HepG2 (cell line): ENCODE data around the gene CNNM2. TPM values are rescaled to one million over a fixed set of nuclear protein-coding genes. Genes with fewer than 3 reads are reported as not detected.
A peak's percentile ranks its signal among the peaks of the same experiment; 100 is the strongest.

Source experiments
- CENPT ChIP-seq: sonication (generic); formaldehyde crosslinking; IDR thresholded peaks from 2 replicates; pipeline ENCODE4 v1.8.0; 2022; ENCODE audit warnings: low read depth, mild to moderate bottlenecking, moderate library complexity, missing genetic modification reagents
- EEA1 ChIP-seq: sonication (generic); formaldehyde crosslinking; IDR thresholded peaks from 2 replicates; pipeline ENCODE4 v1.5.1; 2020; ENCODE audit warnings: mild to moderate bottlenecking, missing genetic modification reagents, borderline replicate concordance
- ELF4 ChIP-seq: sonication (generic); formaldehyde crosslinking; IDR thresholded peaks from 2 replicates; pipeline ENCODE4 v1.5.0; 2020; ENCODE audit warnings: missing genetic modification reagents, mild to moderate bottlenecking, moderate library complexity, borderline replicate concordance
- FOXK1 ChIP-seq: sonication (generic); formaldehyde crosslinking; IDR thresholded peaks from 2 replicates; pipeline ENCODE4 v1.4.0; 2020; ENCODE audit warnings: low read depth, missing genetic modification reagents, borderline replicate concordance
- FOXK2 ChIP-seq: fragments of 450-650 bp; IDR thresholded peaks from 2 replicates; pipeline ENCODE4 v1.6.1; 2016
- HNRNPK ChIP-seq: fragments of 200-400 bp; formaldehyde crosslinking; IDR thresholded peaks from 2 replicates; pipeline ENCODE4 v1.6.1; 2018; ENCODE audit warnings: low read length, low read depth, moderate library complexity, mild to moderate bottlenecking; ENCODE audit not compliant: poor library complexity, severe bottlenecking
- HOXA9 ChIP-seq: sonication (generic); formaldehyde crosslinking; IDR thresholded peaks from 2 replicates; pipeline ENCODE4 v1.8.1; 2022; ENCODE audit warnings: missing genetic modification reagents, mild to moderate bottlenecking, moderate library complexity, borderline replicate concordance
- MATR3 ChIP-seq: sonication (generic); formaldehyde crosslinking; IDR thresholded peaks from 2 replicates; pipeline ENCODE4 v1.4.0; 2020; ENCODE audit warnings: missing genetic modification reagents
- NFE2 ChIP-seq: sonication (generic); formaldehyde crosslinking; IDR thresholded peaks from 2 replicates; pipeline ENCODE4 v1.4.0; 2020; ENCODE audit warnings: missing genetic modification reagents
- RELA ChIP-seq: sonication (generic); formaldehyde crosslinking; IDR thresholded peaks from 2 replicates; pipeline ENCODE4 v1.4.0; 2020; ENCODE audit warnings: missing genetic modification reagents
- ZNF549 ChIP-seq: sonication (generic); formaldehyde crosslinking; IDR thresholded peaks from 2 replicates; pipeline ENCODE4 v1.5.0; 2020; ENCODE audit warnings: missing genetic modification reagents
- ZNF644 ChIP-seq: IDR thresholded peaks from 2 replicates; pipeline ENCODE4 v1.6.1; 2016; ENCODE audit warnings: low read depth
- ZNF713 ChIP-seq: sonication (generic); formaldehyde crosslinking; IDR thresholded peaks from 2 replicates; pipeline ENCODE4 v1.4.0; 2020; ENCODE audit warnings: mild to moderate bottlenecking, missing genetic modification reagents
- polyA plus RNA-seq, 8 experiments: library from polyadenylated mRNA; depleted of rRNA in 3 of 8; stranded (reverse) in 7 of 8; unstranded in 1 of 8; fragments of >200 nt; fragmentation: Illumina TruSeq in 4 of 8; extraction: Trizol in 4 of 8; gene quantifications; 2 replicates each; pipeline versions ENCODE4 v1.2.1 to v1.2.3, GENCODE V29; 2011 to 2016; ENCODE audit warnings: low read depth in 4 of 8, missing spikeins in 1 of 8, mixed read lengths in 1 of 8; ENCODE audit not compliant: insufficient read depth in 1 of 8
- total RNA-seq, 5 experiments: library from RNA; depleted of rRNA; stranded (reverse); fragments of >200 nt; fragmentation: Illumina TruSeq; extraction: Trizol; gene quantifications; 2 replicates each; pipeline ENCODE4 v1.2.3, GENCODE V29; 2016; ENCODE audit warnings: low read depth in 1 of 5
- TF ChIP-seq, protein P1 (sequence below): sonication (generic); formaldehyde crosslinking; IDR thresholded peaks from 2 replicates; pipeline ENCODE4 v1.8.0; 2023; ENCODE audit warnings: mild to moderate bottlenecking, missing genetic modification reagents
- TF ChIP-seq, protein P2 (sequence below): sonication (generic); formaldehyde crosslinking; IDR thresholded peaks from 2 replicates; pipeline ENCODE4 v1.9.0; 2021; ENCODE audit warnings: missing genetic modification reagents, mild to moderate bottlenecking, borderline replicate concordance
- TF ChIP-seq, protein P3 (sequence below): sonication (generic); formaldehyde crosslinking; IDR thresholded peaks from 2 replicates; pipeline ENCODE4 v1.8.1; 2023; ENCODE audit warnings: mild to moderate bottlenecking, moderate library complexity, missing genetic modification reagents
- TF ChIP-seq, protein P4 (sequence below): sonication (generic); formaldehyde crosslinking; IDR thresholded peaks from 2 replicates; pipeline ENCODE4 v1.4.0; 2020; ENCODE audit warnings: missing genetic modification reagents
- TF ChIP-seq, protein P5 (sequence below): sonication (generic); formaldehyde crosslinking; IDR thresholded peaks from 2 replicates; pipeline ENCODE4 v1.5.0; 2020; ENCODE audit warnings: missing genetic modification reagents

CNNM2 gene
- total and polyA plus RNA-seq, 2 of the 13 experiments (the other 11 are each of a cell fraction or from before 2014, with no cell fraction given) = 7.1 to 9.0 TPM

DNA sequence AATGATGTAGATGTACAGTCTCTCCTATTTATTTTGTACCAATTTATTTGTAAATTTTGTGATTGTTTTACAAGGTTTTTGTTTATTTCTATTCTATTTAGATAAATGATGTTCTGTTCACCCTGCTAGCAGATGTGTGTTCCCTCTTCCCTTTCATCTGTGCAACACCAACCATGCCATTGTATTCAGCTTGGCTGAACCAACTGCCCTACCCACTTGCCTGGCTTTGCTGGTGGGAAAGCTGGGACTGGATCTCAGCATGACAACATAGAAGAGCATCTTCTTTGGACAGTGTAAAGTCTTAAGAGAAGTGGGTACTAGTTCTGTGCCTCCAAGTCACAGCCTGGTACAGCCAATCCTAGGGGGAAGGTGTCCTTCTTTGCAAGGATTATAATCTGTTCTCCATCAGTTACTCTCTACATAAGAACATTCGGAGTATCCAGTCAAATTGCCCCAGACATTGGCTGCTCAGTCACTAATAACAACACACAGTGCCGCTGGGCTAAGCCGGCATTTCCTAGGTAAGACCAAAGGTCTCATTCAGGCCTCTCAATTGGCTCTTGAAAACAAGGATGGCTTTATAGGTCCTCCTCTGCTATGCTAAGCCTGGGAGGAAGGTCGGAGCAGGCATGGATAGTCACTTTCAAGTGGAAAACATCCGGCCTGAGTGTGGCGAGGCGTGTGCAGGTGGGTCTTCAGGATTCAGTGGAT lies 165.3 kb downstream of the CNNM2 start (continued):
- TF ChIP-seq ZNF549 (CRISPR knock-in tag) (no peak), NFE2 (CRISPR knock-in tag) (no peak), CENPT (no peak), ZNF713 (CRISPR knock-in tag) (no peak), FOXK1 (no peak; the same call in 1 of the 2 replicates), MATR3 (no peak), ZNF644 (CRISPR knock-in tag) (peak; percentile 42; the same call in 1 of the 2 replicates), RELA (CRISPR knock-in tag) (no peak), HOXA9 (no peak), FOXK2 (no peak), HNRNPK (no peak), ELF4 (CRISPR knock-in tag) (no peak), EEA1 (no peak)
- TF ChIP-seq, protein P1, sequence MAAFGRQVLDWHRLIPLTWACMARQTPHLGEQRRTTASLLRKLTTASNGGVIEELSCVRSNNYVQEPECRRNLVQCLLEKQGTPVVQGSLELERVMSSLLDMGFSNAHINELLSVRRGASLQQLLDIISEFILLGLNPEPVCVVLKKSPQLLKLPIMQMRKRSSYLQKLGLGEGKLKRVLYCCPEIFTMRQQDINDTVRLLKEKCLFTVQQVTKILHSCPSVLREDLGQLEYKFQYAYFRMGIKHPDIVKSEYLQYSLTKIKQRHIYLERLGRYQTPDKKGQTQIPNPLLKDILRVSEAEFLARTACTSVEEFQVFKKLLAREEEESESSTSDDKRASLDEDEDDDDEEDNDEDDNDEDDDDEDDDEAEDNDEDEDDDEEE = no peak
- TF ChIP-seq, protein P2, sequence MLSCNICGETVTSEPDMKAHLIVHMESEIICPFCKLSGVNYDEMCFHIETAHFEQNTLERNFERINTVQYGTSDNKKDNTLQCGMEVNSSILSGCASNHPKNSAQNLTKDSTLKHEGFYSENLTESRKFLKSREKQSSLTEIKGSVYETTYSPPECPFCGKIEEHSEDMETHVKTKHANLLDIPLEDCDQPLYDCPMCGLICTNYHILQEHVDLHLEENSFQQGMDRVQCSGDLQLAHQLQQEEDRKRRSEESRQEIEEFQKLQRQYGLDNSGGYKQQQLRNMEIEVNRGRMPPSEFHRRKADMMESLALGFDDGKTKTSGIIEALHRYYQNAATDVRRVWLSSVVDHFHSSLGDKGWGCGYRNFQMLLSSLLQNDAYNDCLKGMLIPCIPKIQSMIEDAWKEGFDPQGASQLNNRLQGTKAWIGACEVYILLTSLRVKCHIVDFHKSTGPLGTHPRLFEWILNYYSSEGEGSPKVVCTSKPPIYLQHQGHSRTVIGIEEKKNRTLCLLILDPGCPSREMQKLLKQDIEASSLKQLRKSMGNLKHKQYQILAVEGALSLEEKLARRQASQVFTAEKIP = no peak
- TF ChIP-seq, protein P3, sequence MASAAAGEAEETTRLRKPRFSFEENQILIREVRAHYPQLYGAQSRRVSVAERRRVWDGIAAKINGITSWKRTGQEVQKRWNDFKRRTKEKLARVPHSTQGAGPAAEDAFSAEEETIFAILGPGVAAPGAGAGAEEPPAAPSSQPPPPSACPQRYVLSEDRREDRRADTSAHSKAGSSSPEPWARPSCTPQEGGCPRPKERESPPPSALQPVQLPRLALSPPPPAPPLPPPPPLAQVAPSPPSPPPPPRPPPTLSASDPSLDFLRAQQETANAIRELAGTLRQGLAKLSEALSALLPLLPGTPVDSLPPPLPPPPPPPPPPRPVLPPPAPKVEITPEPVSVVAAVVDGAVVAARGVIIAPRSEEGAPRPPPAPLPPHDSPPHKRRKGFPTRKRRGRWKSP (CRISPR knock-in tag) = no peak
- TF ChIP-seq, protein P4, sequence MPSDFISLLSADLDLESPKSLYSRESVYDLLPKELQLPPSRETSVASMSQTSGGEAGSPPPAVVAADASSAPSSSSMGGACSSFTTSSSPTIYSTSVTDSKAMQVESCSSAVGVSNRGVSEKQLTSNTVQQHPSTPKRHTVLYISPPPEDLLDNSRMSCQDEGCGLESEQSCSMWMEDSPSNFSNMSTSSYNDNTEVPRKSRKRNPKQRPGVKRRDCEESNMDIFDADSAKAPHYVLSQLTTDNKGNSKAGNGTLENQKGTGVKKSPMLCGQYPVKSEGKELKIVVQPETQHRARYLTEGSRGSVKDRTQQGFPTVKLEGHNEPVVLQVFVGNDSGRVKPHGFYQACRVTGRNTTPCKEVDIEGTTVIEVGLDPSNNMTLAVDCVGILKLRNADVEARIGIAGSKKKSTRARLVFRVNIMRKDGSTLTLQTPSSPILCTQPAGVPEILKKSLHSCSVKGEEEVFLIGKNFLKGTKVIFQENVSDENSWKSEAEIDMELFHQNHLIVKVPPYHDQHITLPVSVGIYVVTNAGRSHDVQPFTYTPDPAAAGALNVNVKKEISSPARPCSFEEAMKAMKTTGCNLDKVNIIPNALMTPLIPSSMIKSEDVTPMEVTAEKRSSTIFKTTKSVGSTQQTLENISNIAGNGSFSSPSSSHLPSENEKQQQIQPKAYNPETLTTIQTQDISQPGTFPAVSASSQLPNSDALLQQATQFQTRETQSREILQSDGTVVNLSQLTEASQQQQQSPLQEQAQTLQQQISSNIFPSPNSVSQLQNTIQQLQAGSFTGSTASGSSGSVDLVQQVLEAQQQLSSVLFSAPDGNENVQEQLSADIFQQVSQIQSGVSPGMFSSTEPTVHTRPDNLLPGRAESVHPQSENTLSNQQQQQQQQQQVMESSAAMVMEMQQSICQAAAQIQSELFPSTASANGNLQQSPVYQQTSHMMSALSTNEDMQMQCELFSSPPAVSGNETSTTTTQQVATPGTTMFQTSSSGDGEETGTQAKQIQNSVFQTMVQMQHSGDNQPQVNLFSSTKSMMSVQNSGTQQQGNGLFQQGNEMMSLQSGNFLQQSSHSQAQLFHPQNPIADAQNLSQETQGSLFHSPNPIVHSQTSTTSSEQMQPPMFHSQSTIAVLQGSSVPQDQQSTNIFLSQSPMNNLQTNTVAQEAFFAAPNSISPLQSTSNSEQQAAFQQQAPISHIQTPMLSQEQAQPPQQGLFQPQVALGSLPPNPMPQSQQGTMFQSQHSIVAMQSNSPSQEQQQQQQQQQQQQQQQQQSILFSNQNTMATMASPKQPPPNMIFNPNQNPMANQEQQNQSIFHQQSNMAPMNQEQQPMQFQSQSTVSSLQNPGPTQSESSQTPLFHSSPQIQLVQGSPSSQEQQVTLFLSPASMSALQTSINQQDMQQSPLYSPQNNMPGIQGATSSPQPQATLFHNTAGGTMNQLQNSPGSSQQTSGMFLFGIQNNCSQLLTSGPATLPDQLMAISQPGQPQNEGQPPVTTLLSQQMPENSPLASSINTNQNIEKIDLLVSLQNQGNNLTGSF (CRISPR knock-in tag) = no peak
- TF ChIP-seq, protein P5, sequence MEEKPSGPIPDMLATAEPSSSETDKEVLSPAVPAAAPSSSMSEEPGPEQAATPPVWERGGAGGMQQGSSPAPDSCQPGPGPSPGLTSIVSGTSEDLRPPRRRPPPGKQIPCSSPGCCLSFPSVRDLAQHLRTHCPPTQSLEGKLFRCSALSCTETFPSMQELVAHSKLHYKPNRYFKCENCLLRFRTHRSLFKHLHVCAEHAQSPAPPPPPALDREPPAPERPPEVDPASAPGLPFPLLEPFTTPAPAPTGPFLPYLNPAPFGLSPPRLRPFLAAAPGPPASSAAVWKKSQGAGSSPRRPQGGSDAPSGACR (CRISPR knock-in tag) = no peak
